ENCODE results near the gene KLF5. TPM values are rescaled to one million over a fixed set of nuclear protein-coding genes. Genes with fewer than 3 reads are reported as not detected.
A peak's percentile ranks its signal among the peaks of the same experiment; 100 is the strongest.

Gene KLF5
- polyA plus RNA-seq, 3 donors: 1.8 to 6.5 (median 3.6) TPM

GRCh38 chr13:73059460-73060250, 850 bp downstream of the KLF5 start:
- Mint-ChIP-seq H3K27ac (peak overlapping the region in 2 of 7 donors; percentile 32 to 86), H3K9me3 (peaks cover 0 to 17% (median 2%) of the 10 kb centered on the region in 7 donors), H3K4me3 (peak overlapping the region; percentile 86 to 92), H3K4me1 (peaks cover 23% of the 10 kb centered on the region), H3K27me3 (ENCODE audit: low read depth in 3 of 3) (peaks cover 41 to 58% (median 48%) of the 10 kb centered on the region in 3 donors), H3K36me3 (peaks cover 15 to 21% of the 10 kb centered on the region in 2 donors)
- intact Hi-C loops (cut with micrococcal nuclease): no loop called here
- Histone ChIP-seq H3K27ac (ENCODE audit: low read depth in 1 of 2, low read length in 2 of 2) (no peak overlapping the region), H2AFZ (ENCODE audit: insufficient read depth, low read depth, low read length, poor library complexity, severe bottlenecking) (peak overlapping the region; percentile 91), H3K79me2 (ENCODE audit: insufficient read depth, low read length) (no peaks in the 10 kb centered on the region), H3K9ac (ENCODE audit: insufficient read depth, low read length, poor library complexity, severe bottlenecking) (peak overlapping the region; percentile 59), H3K4me2 (replicated peaks; ENCODE audit: extremely low read depth, low read length, poor library complexity, severe bottlenecking) (peak overlapping the region; percentile 88), H3K36me3 (replicated peaks in 1 of 2; ENCODE audit: control insufficient read depth in 1 of 2, insufficient read depth in 2 of 2, low read length in 2 of 2) (no peaks in the 10 kb centered on the region), H4K20me1 (ENCODE audit: insufficient read depth, low read length) (no peaks in the 10 kb centered on the region), H3K9me3 (replicated peaks in 1 of 2; ENCODE audit: control insufficient read depth in 1 of 2, insufficient read depth in 1 of 2, low read length in 2 of 2) (no peaks in the 10 kb centered on the region), H3K4me1 (ENCODE audit: control insufficient read depth in 1 of 2, insufficient read depth in 2 of 2, low read length in 2 of 2) (peaks cover 14 to 33% of the 10 kb centered on the region in 2 donors), H3K4me3 (replicated peaks in 1 of 3; ENCODE audit: low read depth in 2 of 3, low read length in 3 of 3) (peak overlapping the region; percentile 20 to 79 (median 49)), H3K27me3 (ENCODE audit: control insufficient read depth in 2 of 2, insufficient read depth in 2 of 2, low read length in 2 of 2) (peaks cover 48 to 52% of the 10 kb centered on the region in 2 donors)
- DNase-seq: peak in 1 of 3 donors; percentile 6
- 1% methylated on average over 22 of the region's 68 CpGs for WGBS (ENCODE audit: insufficient coverage)
- no peak for TF ChIP-seq CTCF (IDR thresholded peaks at IDR 0.05)

GRCh38 chr13:73060251-73061160, 1.7 kb downstream of the KLF5 start:
- Mint-ChIP-seq H3K27me3 (ENCODE audit: low read depth in 3 of 3) (peaks cover 41 to 55% (median 48%) of the 10 kb centered on the region in 3 donors), H3K4me1 (peaks cover 23% of the 10 kb centered on the region), H3K4me3 (peak overlapping the region; percentile 86 to 92), H3K36me3 (peaks cover 15 to 22% of the 10 kb centered on the region in 2 donors), H3K27ac (peak overlapping the region in 3 of 7 donors; percentile 12 to 86 (median 32)), H3K9me3 (peaks cover 0 to 17% (median 2%) of the 10 kb centered on the region in 7 donors)
- DNase-seq: peak in 2 of 3 donors; percentile 9 to 27
- Histone ChIP-seq H3K4me3 (replicated peaks in 1 of 3; ENCODE audit: low read depth in 2 of 3, low read length in 3 of 3) (peak overlapping the region; percentile 20 to 79 (median 49)), H3K27ac (ENCODE audit: low read depth in 1 of 2, low read length in 2 of 2) (no peak overlapping the region), H3K36me3 (replicated peaks in 1 of 2; ENCODE audit: control insufficient read depth in 1 of 2, insufficient read depth in 2 of 2, low read length in 2 of 2) (no peaks in the 10 kb centered on the region), H3K79me2 (ENCODE audit: insufficient read depth, low read length) (no peaks in the 10 kb centered on the region), H4K20me1 (ENCODE audit: insufficient read depth, low read length) (no peaks in the 10 kb centered on the region), H2AFZ (ENCODE audit: insufficient read depth, low read depth, low read length, poor library complexity, severe bottlenecking) (peak overlapping the region; percentile 91), H3K4me2 (replicated peaks; ENCODE audit: extremely low read depth, low read length, poor library complexity, severe bottlenecking) (peak overlapping the region; percentile 88), H3K9ac (ENCODE audit: insufficient read depth, low read length, poor library complexity, severe bottlenecking) (peak overlapping the region; percentile 30), H3K4me1 (ENCODE audit: control insufficient read depth in 1 of 2, insufficient read depth in 2 of 2, low read length in 2 of 2) (peaks cover 14 to 33% of the 10 kb centered on the region in 2 donors), H3K9me3 (replicated peaks in 1 of 2; ENCODE audit: control insufficient read depth in 1 of 2, insufficient read depth in 1 of 2, low read length in 2 of 2) (no peaks in the 10 kb centered on the region), H3K27me3 (ENCODE audit: control insufficient read depth in 2 of 2, insufficient read depth in 2 of 2, low read length in 2 of 2) (peaks cover 48 to 51% of the 10 kb centered on the region in 2 donors)
- 4% methylated on average over 18 of the region's 26 CpGs for WGBS (ENCODE audit: insufficient coverage)
- no peak for TF ChIP-seq CTCF (IDR thresholded peaks at IDR 0.05)
- intact Hi-C loops (cut with micrococcal nuclease): no loop called here
